GM10266 (cell line): Measurements from ENCODE around the gene GPC5.
"Not testable (repeated sequence)": the region's sequence is repeated elsewhere in the genome, so short reads cannot be mapped to it uniquely, and the experiment has no call there.

Source experiments
- DNase-seq: peaks from one replicate; pipeline ENCODE4 v3.0.0; 2012; ENCODE audit errors: extremely low spot score
- TF ChIP-seq, protein P1 (sequence below): IDR thresholded peaks from 2 replicates; pipeline ENCODE4 v1.5.1; 2012; ENCODE audit warnings: mild to moderate bottlenecking, low read depth; ENCODE audit not compliant: control insufficient read depth, insufficient read depth; ENCODE audit errors: missing control alignments

The GPC5 gene

DNA sequence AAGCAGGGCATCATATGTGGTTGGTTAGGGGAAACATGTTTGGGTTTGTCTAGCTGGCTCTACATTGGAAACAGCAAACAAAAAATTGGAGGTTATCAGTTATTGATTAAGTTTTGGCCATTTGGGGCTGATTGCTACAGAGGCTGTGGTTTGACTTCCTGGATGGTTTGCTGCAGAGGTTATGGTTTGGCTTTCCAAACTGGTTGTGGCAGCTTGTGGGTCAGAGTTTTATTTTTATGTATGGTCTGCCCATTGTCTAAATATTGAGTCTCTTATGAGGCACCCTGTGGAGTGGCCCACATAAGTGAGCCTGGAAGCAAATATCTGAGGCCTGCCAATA, 261.6 kb downstream of the GPC5 start:
- TF ChIP-seq, protein P1, sequence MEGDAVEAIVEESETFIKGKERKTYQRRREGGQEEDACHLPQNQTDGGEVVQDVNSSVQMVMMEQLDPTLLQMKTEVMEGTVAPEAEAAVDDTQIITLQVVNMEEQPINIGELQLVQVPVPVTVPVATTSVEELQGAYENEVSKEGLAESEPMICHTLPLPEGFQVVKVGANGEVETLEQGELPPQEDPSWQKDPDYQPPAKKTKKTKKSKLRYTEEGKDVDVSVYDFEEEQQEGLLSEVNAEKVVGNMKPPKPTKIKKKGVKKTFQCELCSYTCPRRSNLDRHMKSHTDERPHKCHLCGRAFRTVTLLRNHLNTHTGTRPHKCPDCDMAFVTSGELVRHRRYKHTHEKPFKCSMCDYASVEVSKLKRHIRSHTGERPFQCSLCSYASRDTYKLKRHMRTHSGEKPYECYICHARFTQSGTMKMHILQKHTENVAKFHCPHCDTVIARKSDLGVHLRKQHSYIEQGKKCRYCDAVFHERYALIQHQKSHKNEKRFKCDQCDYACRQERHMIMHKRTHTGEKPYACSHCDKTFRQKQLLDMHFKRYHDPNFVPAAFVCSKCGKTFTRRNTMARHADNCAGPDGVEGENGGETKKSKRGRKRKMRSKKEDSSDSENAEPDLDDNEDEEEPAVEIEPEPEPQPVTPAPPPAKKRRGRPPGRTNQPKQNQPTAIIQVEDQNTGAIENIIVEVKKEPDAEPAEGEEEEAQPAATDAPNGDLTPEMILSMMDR: no peak
- no peak for DNase-seq

DNA sequence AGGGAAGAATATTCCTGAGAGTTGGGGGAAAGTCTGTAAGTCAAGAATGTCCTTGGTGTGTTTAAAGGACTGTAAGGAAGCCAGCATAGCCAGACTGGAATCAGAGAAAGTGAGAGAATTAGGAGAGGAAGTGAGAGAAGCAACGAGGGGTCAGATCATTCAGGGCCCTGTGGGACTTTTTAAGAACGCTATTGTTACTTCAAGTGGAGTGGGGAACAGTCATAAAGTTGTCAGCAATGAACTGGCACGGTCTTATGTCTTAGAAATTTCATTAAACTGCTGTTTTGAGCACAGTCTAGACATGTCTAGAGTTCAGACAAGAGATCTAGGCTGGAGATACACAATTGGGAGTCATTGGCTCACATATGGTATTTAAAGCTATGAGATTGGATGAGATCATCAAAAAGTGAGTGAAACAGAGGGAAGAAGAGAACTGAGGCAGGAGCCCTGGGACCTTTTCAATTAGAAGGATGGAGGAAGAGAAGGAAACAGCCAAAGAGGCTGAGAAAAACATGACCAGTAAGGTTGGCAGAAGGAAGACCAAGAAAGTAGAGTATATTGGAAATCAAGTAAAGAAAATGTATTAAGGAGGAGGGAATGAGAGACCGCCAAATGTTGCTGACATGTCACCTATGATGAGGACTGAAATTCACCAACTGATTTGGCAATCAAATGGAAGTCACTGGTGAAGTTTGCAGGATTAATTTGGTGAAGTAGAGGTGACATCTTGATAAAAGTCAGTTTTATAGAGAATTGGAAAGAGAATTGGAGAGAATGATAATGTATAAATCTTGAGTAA, 263.5 kb downstream of the GPC5 start:
- TF ChIP-seq, protein P1: no peak
- no peak for DNase-seq

DNA sequence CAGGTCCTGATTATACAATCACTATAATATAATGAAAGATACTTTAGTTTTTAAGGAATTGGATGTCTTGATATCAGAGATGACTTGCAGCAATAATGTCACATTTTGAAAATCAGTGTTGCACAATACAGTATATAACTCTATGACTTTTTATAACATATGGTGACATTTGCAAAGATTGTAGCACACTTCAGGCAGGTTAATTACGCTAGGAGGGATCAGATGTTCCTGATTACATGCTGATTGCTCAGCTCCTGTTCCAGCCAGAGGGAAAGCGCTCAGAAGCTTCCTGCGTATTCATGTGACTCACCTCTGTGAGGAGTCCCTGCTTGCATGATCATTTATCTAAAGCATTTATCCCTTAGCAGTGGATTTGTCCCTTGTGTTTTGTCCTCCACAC, 265.6 kb downstream of the GPC5 start:
- TF ChIP-seq, protein P1: no peak
- no peak for DNase-seq

DNA sequence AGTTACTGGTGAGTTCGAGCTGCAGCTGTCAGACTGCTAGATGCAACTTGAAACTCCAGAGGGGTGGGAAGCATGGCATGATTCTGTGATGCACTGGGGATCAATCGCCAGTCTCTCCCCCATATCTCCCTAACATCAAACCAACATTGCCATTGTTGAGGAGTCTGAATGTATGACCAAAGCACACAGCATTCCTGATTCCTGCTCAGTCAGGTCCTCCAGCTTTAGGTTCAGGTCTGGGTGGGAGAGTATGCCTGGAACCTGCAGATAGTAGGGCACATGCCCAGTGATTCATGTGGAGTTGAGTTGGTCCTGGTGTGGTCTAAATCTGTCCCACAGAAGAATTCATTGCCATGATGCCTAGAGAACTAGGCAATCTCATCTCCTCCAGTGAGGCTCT, 269.1 kb downstream of the GPC5 start:
- DNase-seq: no peak
- TF ChIP-seq, protein P1: no peak

DNA sequence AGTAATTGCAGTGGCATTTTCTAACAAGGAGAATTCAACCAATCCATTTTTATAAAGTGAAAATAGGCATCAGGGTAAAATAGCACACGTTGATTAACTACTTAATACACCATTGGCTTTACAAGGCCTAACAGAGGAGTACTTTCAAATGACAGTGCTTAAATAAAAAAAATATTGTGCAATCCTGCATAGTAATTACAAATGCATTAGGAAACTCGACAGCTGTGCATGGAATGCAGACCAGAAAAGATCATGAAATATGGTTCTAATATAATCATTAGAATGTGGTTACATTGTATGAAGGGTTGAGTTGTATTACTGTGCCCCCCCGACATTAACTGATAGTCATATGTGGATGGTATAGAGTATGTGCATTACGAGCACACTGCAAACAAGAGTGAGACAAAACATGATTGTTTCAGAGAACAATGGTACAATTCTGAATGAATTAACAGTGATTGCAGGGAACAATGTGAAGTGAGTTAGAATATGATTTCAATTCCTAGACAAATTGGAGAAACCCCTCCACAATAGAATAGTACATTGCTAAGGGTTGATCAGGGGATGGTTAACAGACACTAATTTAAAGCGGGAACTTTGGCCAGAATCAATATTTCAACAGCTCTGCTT, 270.6 kb downstream of the GPC5 start:
- no peak for DNase-seq

DNA sequence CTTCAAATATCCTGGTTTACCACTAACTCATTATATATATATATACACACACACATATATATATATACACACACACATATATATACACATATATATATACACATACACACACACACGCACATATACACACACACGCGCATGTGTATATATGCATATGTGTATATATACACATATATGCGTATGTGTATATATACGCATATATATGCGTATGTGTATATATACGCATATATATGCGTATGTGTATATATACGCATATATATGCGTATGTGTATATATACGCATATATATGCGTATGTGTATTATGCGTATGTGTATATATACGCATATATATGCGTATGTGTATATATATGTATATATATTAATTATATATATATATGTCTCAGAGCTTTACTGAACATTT, 275.9 kb downstream of the GPC5 start:
- DNase-seq: not testable (repeated sequence)

More for the DNA sequence above, 270.6 kb downstream of the GPC5 start:
- TF ChIP-seq, protein P1: no peak

DNA sequence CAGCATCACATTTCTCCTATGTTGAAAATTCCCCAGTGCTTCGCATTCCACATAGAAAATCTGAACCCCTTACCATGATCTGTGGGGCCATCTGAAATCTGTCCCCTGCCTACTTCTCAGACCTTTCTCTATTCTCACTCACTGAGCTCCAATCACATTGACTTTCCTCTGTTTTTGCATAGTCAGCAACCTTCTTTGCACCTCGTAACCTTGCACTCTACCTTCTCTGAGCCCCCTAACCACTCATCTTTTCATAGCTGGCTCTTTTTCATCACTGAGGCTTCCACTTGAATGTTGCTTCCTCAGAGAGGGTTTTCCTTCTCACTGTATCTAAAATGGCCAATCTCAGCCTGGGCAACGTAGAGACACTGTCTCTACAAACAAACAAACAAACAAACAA, 286.3 kb downstream of the GPC5 start:
- TF ChIP-seq, protein P1: no peak
- no peak for DNase-seq
